SH-SY5Y (cell line): ENCODE measurements around the gene PBX1.

Experiments used
- GATA2 ChIP-seq: IDR thresholded peaks from 2 replicates; pipeline ENCODE4 v1.6.1; 2011; ENCODE audit warnings: mild to moderate bottlenecking, low read depth, low read length
- GATA3 ChIP-seq: IDR thresholded peaks from 2 replicates; pipeline ENCODE4 v1.6.1; 2011; ENCODE audit warnings: low read depth, mild to moderate bottlenecking, low read length, moderate library complexity

DNA sequence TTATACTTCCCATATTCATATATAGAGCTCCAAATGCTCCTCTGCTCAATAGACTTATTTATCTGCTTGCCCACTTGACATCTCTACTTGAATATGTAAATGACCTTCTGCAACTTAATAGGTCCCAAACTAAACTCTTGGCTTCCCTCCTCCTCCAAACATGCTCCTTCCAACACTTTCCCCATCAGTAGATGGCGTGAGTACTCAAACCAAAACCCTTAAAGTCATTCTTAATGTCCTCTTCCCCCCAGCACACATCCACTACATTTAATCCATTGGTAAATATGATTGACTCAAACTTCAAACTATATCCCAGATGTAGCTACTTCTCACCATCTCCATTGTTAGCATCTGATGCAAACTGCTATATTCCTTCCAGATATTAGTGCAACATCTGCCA is 48.5 kb upstream of the PBX1 start:
- TF ChIP-seq GATA2, result no peak
- TF ChIP-seq GATA3, result no peak
